Panc1 (cell line): Measurements from ENCODE around the gene CMPK1. TPM values are rescaled to one million over a fixed set of nuclear protein-coding genes. Genes with fewer than 3 reads are reported as not detected.

Source experiments
- ATAC-seq: fragments of 200-7000 bp; cut with Tn5 transposase; 2 replicates; pipeline ENCODE4 v1.9.1; 2020; ENCODE audit warnings: mild to moderate bottlenecking, moderate library complexity
- BruUV-seq: library from RNA; stranded (reverse); fragments of 400-500 nt; replicated peaks from 2 replicates; lab custom pipeline; 2021; lab: Mats Ljungman, UMichigan
- CTCF ChIA-PET: fragments of 300-600 bp; sonication (Branson Sonifier 250); formaldehyde crosslinking; loops from one replicate; lab custom pipeline; 2022; ENCODE audit warnings: antibody characterized with exemption; lab: Charles Lee
- POLR2A ChIA-PET: fragments of 300-600 bp; sonication (Branson Sonifier 250); formaldehyde crosslinking; loops from one replicate; lab custom pipeline; 2022; ENCODE audit warnings: antibody characterized with exemption; lab: Charles Lee
- DNase-seq: peaks from one replicate; pipeline ENCODE4 v3.0.0-alpha.2; 2010; ENCODE audit warnings: low read depth, low spot score
- H3K27ac ChIP-seq: 2 replicates; pipeline ENCODE4 v1.5.1; 2011; ENCODE audit warnings: mild to moderate bottlenecking, low read length, inconsistent platforms
- H3K27me3 ChIP-seq: fragments of 200-500 bp; sonication (Bioruptor generic); 2 replicates; pipeline ENCODE4 v1.6.0; 2014; ENCODE audit warnings: low read length, inconsistent platforms; ENCODE audit not compliant: control insufficient read depth, insufficient read depth
- H3K36me3 ChIP-seq: fragments of 200-500 bp; sonication (Bioruptor generic); 2 replicates; pipeline ENCODE4 v1.5.1; 2014; ENCODE audit warnings: inconsistent platforms, mild to moderate bottlenecking, low read length, moderate library complexity; ENCODE audit not compliant: control insufficient read depth, insufficient read depth
- H3K4me1 ChIP-seq: 2 replicates; pipeline ENCODE4 v1.5.1; 2011; ENCODE audit warnings: inconsistent platforms, mild to moderate bottlenecking, low read length, moderate library complexity; ENCODE audit not compliant: control insufficient read depth, insufficient read depth
- H3K4me3 ChIP-seq, 2 experiments: 2 replicates each; pipeline ENCODE4 v1.5.1; 2011 to 2012; ENCODE audit warnings: low read depth in 2 of 2, low read length in 2 of 2, mild to moderate bottlenecking in 2 of 2, inconsistent platforms in 1 of 2, moderate library complexity in 1 of 2
- H3K9me3 ChIP-seq: fragments of 200-500 bp; sonication (Bioruptor generic); 2 replicates; pipeline ENCODE4 v1.5.1; 2014; ENCODE audit warnings: low read depth, mild to moderate bottlenecking, inconsistent platforms, low read length, moderate library complexity; ENCODE audit not compliant: control insufficient read depth, insufficient read depth
- CTCF ChIP-seq: fragments of 450-650 bp; IDR thresholded peaks from 2 replicates; pipeline ENCODE4 v1.5.1; 2017; ENCODE audit warnings: mild to moderate bottlenecking
- POLR2AphosphoS5 ChIP-seq: IDR thresholded peaks from 2 replicates; pipeline ENCODE4 v1.6.1; 2012; ENCODE audit warnings: mild to moderate bottlenecking, low read depth, low read length, moderate library complexity
- REST ChIP-seq, 2 experiments: IDR thresholded peaks; 2 replicates each; pipeline ENCODE4 v1.6.1; 2011 to 2012; ENCODE audit warnings: low read depth in 2 of 2, control low read depth in 1 of 2, low read length in 1 of 2, mild to moderate bottlenecking in 1 of 2, moderate library complexity in 1 of 2; ENCODE audit not compliant: insufficient read depth in 1 of 2
- SIN3A ChIP-seq: IDR thresholded peaks from 2 replicates; pipeline ENCODE4 v1.6.1; 2012; ENCODE audit warnings: low read depth, mild to moderate bottlenecking, low read length, moderate library complexity, borderline replicate concordance; ENCODE audit not compliant: insufficient read depth
- TCF7L2 ChIP-seq: IDR thresholded peaks from 2 replicates; pipeline ENCODE4 v1.6.1; 2011; ENCODE audit warnings: mild to moderate bottlenecking, low read depth, low read length, inconsistent platforms
- in situ Hi-C: cut with HindIII; loops from 2 replicates; pipeline ENCODE4 v1.10.0; 2016; ENCODE audit warnings: low sequenced_read_pairs, low pct_unique_long_range_greater_than_20kb
- intact Hi-C: fragments of 100-400 bp; cut with micrococcal nuclease; formaldehyde crosslinking; loops from one replicate; pipeline ENCODE4 v1.10.0; 2022; ENCODE audit not compliant: unreplicated experiment
- total RNA-seq: library from RNA; stranded (reverse); gene quantifications from one replicate; pipeline ENCODE4 v1.2.1, GENCODE V29; 2021; ENCODE audit not compliant: unreplicated experiment

CMPK1 gene
- total RNA-seq, 1 experiment from 2014 or later = 85.1 TPM

- in situ Hi-C loops (no loop called here), intact Hi-C loops (no loop called here)
- TF ChIP-seq TCF7L2 (no peak), SIN3A (no peak), POLR2AphosphoS5 (no peak), CTCF (no peak), REST (IDR thresholded peaks at IDR 0.05; ENCODE audit: insufficient read depth in 1 of 2, low read depth in 2 of 2, low read length in 1 of 2) (no peak)
- ATAC-seq = no peak
- H3K27me3 ChIP-seq = no peaks in the 10 kb centered on the region
- CTCF ChIA-PET = no interaction called here
- BruUV-seq = no TSS peak
- DNase-seq = no peak
- no peaks in the 10 kb centered on the region for H3K36me3 ChIP-seq
- no peaks in the 10 kb centered on the region for H3K9me3 ChIP-seq
- no peak overlapping the region for H3K27ac ChIP-seq
- no peak overlapping the region for H3K4me3 ChIP-seq
- POLR2A ChIA-PET = no interaction called here
- H3K4me1 ChIP-seq = no peaks in the 10 kb centered on the region; the same call in 1 of the 2 replicates
Observed at GRCh38 chr1:47348246-47348645, 14.7 kb downstream of the CMPK1 start.

- ATAC-seq (no peak), DNase-seq (no peak)
- TF ChIP-seq REST (IDR thresholded peaks at IDR 0.05; ENCODE audit: insufficient read depth in 1 of 2, low read depth in 2 of 2, low read length in 1 of 2) (no peak), CTCF (no peak), SIN3A (no peak), POLR2AphosphoS5 (no peak), TCF7L2 (no peak)
- BruUV-seq = no TSS peak
- no peak overlapping the region for H3K27ac ChIP-seq
- in situ Hi-C loops (no loop called here), intact Hi-C loops (no loop called here)
- no peaks in the 10 kb centered on the region for H3K36me3 ChIP-seq
- no peaks in the 10 kb centered on the region for H3K27me3 ChIP-seq
- no peaks in the 10 kb centered on the region; the same call in 1 of the 2 replicates for H3K4me1 ChIP-seq
- POLR2A ChIA-PET = no interaction called here
- no peaks in the 10 kb centered on the region for H3K9me3 ChIP-seq
- no peak overlapping the region for H3K4me3 ChIP-seq
- CTCF ChIA-PET = no interaction called here
Observed at GRCh38 chr1:47351305-47351704, 17.7 kb downstream of the CMPK1 start.
